T-helper 9 cell (primary cell): ENCODE data around the gene CLASRP.
"Not testable (repeated sequence)": the region's sequence is repeated elsewhere in the genome, so short reads cannot be mapped to it uniquely, and the experiment has no call there.

Experiments used
- DNase-seq: peaks from one replicate; pipeline ENCODE4 v3.0.0-alpha.2; 2020

CLASRP gene

DNA sequence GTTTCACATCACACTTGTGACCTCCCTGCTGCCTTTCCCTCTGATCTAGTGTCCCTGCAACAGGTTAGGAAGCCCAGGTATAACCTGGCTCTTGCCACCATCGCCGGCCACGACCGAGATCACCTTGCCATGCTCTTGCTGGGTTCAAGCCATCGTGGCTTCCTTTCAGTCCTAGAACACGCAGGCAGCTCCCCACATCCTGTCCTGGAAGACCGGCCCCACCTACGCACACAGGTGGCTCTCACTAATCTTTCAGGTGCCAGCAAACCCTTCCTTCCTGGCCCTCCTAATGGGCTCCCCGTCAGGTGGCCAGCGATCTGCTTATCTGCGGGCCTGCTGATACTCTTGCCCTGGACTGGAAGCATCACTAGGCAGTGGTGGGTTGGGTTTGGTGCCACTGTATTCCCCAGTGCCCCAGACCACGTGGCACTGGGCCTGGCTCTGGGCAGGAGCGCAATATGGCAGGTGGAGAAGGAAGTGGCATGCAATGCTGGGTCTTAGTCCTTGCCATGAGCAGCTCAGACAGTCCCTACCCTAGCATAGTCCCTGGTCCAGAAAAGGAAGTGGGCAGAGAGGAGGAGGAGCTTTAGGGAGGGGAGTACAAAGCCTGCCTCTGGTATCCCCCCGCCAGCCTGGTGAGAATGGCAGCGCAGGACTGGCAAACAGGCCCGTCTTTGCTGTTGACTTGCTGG, 66.0 kb downstream of the CLASRP start:
- DNase-seq: no peak

DNA sequence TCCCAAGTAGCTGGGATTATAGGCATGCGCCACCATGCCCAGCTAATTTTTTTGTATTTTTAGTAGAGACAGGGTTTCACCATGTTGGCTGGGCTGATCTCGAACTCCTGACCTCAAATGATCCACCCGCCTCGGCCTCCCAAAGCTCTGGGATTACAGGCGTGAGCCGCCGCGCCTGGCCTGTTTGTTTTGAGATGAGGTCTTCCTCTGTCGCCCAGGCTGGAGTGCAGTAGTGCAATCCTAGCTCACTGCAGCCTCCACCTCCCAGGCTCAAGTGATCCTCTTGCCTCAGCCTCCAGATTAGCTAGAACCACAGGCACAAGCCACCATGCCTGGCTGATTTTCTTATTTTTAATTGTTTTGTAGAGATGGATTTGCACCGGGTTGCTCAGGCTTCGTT, 67.5 kb downstream of the CLASRP start:
- DNase-seq: not testable (repeated sequence)

DNA sequence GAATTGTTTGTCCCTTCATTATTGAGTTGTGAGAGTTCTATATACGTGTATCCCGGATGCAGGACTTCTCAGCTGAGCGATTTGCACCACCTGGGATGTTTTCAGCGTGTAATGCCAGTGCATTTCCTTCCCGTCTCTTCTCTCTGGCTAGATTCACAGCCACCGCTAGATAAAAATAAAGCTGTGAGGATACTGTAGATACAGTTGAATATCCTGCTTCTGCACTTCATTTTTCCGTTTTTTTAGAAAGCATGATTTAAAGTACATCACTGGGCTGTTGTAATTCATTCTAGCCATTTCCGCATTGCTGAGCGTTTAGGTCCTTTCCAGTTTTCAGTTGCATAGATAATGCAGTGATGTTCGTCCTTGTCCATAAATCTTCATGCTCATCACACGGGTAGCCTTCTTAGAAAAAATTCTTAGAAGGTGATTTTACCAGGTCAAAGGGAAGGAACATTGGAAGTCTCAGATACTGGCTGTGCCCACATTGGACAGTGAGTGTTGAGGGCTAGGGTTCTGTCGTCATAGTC, 68.8 kb downstream of the CLASRP start:
- DNase-seq: no peak

DNA sequence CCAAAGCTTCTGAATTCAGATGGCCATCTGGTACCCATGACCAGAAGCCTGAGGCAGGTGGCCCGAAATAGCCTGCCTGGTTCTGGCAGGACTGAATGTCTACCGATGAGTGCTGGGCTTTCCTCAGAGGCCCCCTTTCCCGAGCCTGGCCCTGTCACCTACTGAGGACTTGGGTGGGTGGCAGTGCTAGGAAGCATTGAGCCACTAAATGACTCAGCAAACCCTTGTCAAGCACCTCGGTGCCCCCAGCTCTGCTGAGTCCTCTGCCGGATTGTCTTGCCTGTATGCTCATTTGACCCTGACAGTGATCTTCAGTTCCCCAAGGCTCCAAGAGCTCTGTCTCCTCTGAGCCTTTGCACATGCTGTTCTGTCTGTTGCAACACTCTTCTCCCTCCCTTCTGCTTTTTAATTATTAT, 72.0 kb downstream of the CLASRP start:
- DNase-seq: no peak

DNA sequence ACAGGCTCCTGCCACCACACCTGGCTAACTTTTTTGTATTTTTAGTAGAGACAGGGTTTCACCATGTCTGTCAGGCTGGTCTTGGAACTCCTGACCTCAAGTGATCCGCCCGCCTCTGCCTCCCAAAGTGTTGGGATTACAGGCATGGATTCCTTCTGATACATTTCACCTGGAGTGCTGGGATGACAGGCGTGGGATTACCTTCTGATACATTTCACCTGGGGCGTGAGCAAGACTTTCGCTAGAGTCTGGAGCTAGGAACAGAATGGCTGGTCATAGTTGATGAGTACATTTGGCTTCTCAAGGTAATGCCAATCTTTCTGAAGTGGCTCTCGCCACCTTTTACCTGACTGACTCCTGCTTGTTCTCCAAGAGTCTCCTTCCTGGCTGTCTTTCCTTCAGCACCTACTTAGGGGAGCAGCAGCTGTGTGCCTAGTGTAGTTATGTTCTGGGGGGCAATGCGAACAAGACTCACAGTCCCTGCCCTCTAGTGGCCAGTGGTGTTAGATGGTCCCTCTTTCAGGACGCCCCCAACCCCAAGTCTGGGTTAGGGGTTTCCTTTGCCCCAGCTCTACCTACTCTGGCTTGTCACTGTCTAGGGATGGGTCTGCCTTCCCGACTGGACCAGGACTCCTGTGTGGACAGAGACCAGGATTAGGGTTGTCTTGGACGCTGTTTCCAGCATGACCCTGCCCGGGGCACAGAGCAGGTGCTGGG, 73.4 kb downstream of the CLASRP start:
- no peak for DNase-seq

DNA sequence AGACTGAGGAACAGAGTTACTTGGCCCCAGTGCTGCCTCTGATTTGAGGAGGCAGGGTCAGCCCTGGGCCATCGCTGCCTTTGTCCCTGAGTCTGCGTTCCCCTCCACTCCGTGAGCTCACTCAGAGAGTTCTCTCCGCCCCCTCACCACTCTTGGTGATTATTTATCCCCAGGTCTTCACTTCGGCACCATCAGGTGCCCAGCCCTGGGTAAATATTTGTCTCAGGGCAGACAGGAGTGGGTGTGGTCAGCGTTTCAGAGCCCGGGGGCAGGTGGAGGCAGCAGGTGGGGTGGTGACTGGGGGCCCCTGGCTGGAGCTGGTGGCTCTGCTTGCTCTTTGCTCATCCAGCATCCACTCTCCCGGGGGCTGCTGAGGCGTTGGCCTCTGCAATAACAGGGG, 74.8 kb downstream of the CLASRP start:
- no peak for DNase-seq

DNA sequence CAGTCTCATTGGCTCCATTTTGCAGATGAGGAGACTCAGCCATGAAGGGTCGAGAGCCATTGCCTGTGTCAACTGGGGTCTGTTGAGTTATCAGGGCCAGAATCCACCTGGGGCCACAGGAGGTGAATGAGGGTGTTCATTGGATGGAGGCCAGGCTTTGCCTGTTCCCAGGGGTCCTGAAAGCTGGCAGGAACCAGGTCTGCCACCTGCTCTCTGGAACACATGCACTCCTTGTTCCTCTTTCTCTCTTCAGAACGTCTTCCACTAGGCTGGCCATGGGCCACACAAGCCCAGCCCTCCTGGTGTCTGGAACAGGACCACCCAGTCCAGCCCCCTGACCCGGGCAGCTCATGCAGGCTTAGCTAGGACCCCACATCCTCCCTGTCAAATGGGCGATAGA, 75.3 kb downstream of the CLASRP start:
- DNase-seq: no peak

DNA sequence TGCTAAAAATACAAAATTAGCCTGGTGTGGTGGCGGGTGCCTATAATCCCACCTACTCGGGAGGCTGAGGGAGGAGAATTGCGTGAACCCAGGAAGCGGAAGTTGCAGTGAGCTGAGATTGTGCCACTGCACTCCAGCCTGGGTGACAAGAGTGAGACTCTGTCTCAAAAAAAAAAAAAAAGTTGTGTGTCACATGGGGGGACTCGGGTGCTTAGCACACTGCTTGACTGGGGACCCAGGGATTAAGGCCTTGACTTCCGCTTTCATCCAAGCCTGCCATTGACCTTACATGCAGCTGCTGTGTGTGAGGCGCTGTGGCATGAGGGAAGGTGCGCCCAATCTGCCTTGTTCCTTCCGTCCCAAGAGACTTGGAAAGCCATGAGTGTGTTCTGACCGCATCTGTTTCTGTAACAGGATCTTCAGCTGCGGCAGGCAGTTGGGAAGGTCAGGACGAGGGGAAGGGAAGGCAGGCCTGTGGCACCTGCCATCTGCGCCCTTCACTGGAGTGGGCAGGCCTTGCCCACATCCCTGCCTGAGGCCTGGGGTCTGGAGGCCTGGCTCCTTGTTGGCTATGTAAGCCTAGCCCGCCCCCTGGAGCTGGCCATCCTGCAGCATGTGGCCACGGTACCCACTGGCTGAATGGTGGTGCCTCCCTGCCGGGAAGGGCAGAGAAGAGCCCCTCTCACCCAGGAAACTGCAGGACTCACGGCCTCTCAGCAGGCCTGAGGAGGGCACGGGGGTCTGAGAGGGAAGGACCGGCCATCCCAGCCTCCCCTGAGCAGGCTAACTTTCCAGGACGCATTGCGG, 77.2 kb downstream of the CLASRP start:
- no peak for DNase-seq

DNA sequence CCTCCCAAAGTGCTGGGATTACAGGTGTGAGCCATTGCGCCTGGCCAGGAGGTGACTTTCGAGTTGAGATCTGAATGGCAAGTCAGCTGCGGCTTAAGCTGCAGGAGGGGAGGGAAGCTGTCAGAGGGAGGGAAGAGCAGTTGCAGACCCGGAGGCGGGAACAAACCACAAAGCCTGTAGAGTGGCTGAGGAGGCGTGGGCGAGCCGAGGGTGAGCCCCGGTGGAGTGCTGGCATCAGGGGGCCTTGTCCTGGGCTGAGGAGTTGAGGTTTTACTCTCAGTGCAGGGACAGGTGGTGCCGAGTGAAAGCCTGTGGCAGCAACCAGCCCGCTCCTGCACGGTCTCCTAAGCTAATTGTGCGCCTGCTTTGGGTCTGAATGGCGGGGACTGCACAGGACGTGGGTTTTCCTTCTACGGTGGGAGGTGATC, 78.3 kb downstream of the CLASRP start:
- no peak for DNase-seq

DNA sequence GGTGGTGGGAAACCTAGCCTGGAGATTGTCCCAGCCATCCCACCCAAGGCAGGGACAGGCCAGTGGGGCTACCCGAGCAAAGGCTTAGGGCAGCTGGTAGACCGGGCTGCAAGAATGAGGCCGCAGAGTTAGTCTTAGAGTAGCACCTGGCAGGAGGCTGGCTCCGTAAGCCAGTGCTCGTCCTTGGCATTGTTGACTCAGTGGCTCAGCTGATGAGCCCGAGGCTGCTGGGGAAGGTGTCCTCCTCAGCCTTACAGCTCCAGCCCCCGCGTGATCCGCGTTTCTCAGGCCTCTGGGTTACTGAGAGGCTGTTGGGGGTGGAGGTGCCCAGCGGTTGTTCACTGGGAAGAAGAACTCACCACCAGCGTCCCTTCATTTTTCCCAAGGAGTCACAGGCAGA, 78.8 kb downstream of the CLASRP start:
- DNase-seq: no peak

DNA sequence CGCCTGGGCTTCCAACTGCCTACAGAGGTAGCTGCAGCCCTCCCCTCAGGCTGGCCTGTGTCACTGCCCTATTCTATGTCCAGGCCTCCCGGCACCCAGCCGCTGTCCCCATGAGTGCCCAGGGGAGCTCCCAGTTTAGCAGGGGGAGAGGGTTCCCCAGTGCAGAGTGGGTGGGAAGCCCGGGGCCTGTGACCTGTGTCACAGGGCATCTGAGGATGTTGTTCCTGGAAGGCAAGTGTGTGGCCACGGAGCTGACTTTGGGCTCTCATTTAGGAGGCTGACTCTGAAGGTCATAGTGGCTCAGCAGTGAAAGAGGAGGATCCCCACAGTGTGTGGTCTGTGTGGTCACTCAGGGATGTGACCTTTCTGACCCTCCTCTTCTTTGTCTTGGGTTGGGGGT, 79.3 kb downstream of the CLASRP start:
- DNase-seq: no peak

DNA sequence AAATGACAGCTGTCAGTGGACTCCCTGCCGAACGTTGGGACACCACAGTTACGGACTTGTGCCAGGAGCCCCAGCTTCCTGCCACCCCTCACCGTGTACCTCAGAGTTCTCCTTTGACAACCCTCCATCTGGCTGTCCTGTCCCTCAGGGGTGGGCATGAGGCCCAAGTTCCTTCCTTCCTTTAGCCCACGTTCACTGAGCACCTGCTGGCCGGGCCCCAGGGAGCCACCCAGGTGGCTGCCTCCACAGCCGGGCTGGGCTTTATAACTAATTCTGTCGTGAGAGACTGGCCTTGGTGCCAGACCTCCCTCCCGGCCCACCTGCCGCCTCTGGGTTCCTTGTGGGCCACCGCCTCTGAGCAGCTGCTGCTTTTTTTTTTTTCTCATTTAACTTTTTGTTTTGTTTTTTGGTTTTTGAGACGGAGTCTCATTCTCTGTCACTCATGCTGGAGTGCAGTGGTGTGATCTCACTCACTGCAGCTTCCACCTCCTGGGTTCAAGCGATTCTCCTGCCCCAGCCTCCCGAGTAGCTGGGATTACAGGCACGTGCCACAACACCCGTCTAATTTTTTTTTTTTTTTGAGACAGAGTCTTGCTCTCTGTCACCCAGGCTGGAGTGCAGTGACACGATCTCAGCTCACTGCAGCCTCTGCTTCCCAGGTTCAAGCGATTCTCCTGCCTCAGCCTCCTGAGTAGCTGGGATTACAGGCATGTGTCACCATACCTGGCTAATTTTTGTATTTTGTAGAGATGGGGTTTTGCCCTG, 79.9 kb downstream of the CLASRP start:
- DNase-seq: not testable (repeated sequence)

DNA sequence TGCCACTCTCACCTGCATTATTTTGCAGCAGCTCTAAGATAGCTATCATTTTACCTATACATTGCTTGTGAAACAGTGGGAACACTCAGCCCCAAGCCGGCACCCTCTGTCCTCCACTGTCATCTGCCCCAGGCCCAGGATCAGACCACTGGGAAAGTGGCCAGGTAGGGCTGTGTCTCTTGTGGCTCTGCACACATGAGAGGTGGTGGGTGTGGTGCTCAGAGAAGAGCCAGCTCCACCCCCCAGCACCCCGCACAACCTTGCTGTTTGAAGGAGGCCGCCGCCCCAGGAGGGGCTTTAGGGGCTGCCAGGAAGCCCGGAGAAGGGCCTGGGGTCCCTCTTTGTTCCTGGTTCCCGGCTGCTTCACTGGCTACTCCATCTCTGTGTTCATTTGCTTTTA, 80.7 kb downstream of the CLASRP start:
- DNase-seq: no peak
